Measurements from ENCODE around the gene OXCT1. TPM values are rescaled to one million over a fixed set of nuclear protein-coding genes. Genes with fewer than 3 reads are reported as not detected.
A peak's percentile ranks its signal among the peaks of the same experiment; 100 is the strongest.

The OXCT1 gene
- total and polyA plus RNA-seq, 2 of the 4 experiments (the other 2 are of a cell fraction): 14.2 to 16.3 TPM

- CTCF ChIA-PET: no interaction called here
Observed at GRCh38 chr5:41822036-41822435, 48.2 kb downstream of the OXCT1 start.

More at GRCh38 chr5:41822036-41822435, 48.2 kb downstream of the OXCT1 start:
- no CpG with 5 or more reads among the region's 3 CpGs for whole genome bisulfite sequencing, 2 experiments (ENCODE audit: extremely low coverage in 2 of 2, insufficient read length in 1 of 2)
- Histone ChIP-seq H3K9me1 (ENCODE audit: insufficient read depth, low read length) (0 out of 2 replicates have a peak, but pooled peaks cover 3% of the 10 kb centered on the region), H2BK120ac (ENCODE audit: low read depth, low read length) (no peak overlapping the region), H2BK15ac (ENCODE audit: low read depth, low read length) (no peak overlapping the region), H4K20me1 (ENCODE audit: insufficient read depth, low read length) (no peaks in the 10 kb centered on the region), H4K91ac (ENCODE audit: insufficient read depth, low read depth, low read length) (no peak overlapping the region), H2AK9ac (replicated peaks; ENCODE audit: low read depth, low read length, poor library complexity) (peak overlapping the region; percentile 50), H3K18ac (ENCODE audit: low read depth, low read length) (no peak overlapping the region), H3K9me3 (ENCODE audit: control insufficient read depth, insufficient read depth, low read length) (no peaks in the 10 kb centered on the region), H4K8ac (ENCODE audit: low read depth in 2 of 2, low read length in 2 of 2) (no peak overlapping the region), H3K27me3 (ENCODE audit: control insufficient read depth, insufficient read depth, low read length) (no peaks in the 10 kb centered on the region), H3K79me1 (ENCODE audit: low read depth in 1 of 2, low read length in 2 of 2) (0 out of 4 replicates have a peak, but pooled peaks cover 0 to 3% of the 10 kb centered on the region in 2 experiments), H2AFZ (replicated peaks; ENCODE audit: low read length, poor library complexity) (no peak overlapping the region), H3K23ac (ENCODE audit: low read depth, low read length) (no peak overlapping the region), H2BK20ac (ENCODE audit: low read depth, low read length) (no peak overlapping the region), H2AK5ac (ENCODE audit: low read depth, low read length) (no peak overlapping the region), H4K5ac (ENCODE audit: low read depth, low read length) (no peak overlapping the region), H3K27ac (ENCODE audit: insufficient read depth, low read length) (no peak overlapping the region), H3K4ac (ENCODE audit: low read depth, low read length) (no peak overlapping the region), H3K9ac (ENCODE audit: low read depth, low read length) (no peak overlapping the region), H3K4me2 (ENCODE audit: low read depth, low read length) (no peak overlapping the region), H3K36me3 (ENCODE audit: control insufficient read depth, insufficient read depth, low read length) (no peaks in the 10 kb centered on the region), H3K56ac (ENCODE audit: extremely low read depth, insufficient read depth, low read length) (no peak overlapping the region; the same call in 1 of the 2 replicates), H3K4me1 (ENCODE audit: control insufficient read depth, insufficient read depth, low read length) (no peaks in the 10 kb centered on the region), H3K14ac (replicated peaks; ENCODE audit: low read depth, low read length) (no peak overlapping the region), H2BK5ac (ENCODE audit: low read depth, low read length, poor library complexity, severe bottlenecking) (no peak overlapping the region), H3K4me3 (ENCODE audit: insufficient read depth, low read depth, low read length) (no peak overlapping the region)
- in situ Hi-C loops (cut with MboI; ENCODE audit: low sequenced_read_pairs): no loop called here
- TF ChIP-seq CTCF (conservative IDR thresholded peaks at IDR 0.05; ENCODE audit: low read depth, low read length): no peak
- no peak for TF ChIP-seq RAD21 (IDR thresholded peaks at IDR 0.05; ENCODE audit: low read length)
- TF ChIP-seq BHLHE40 (IDR thresholded peaks at IDR 0.05; ENCODE audit: low read depth, low read length): no peak
- TF ChIP-seq FOS (IDR thresholded peaks at IDR 0.05; ENCODE audit: low read depth, low read length): no peak
- TF ChIP-seq MXI1 (IDR thresholded peaks at IDR 0.05; ENCODE audit: borderline replicate concordance, low read depth, low read length): no peak
- TF ChIP-seq CHD1 (IDR thresholded peaks at IDR 0.05; ENCODE audit: low read depth, low read length): no peak
- TF ChIP-seq, protein P1, sequence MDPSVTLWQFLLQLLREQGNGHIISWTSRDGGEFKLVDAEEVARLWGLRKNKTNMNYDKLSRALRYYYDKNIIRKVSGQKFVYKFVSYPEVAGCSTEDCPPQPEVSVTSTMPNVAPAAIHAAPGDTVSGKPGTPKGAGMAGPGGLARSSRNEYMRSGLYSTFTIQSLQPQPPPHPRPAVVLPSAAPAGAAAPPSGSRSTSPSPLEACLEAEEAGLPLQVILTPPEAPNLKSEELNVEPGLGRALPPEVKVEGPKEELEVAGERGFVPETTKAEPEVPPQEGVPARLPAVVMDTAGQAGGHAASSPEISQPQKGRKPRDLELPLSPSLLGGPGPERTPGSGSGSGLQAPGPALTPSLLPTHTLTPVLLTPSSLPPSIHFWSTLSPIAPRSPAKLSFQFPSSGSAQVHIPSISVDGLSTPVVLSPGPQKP (IDR thresholded peaks at IDR 0.05; ENCODE audit: borderline replicate concordance, low read depth, low read length): no peak
- no peak for TF ChIP-seq CEBPB (IDR thresholded peaks at IDR 0.05; ENCODE audit: low read depth, low read length)
- no peak for TF ChIP-seq MAFK (IDR thresholded peaks at IDR 0.05; ENCODE audit: low read depth, low read length)
- TF ChIP-seq NFE2L2 (IDR thresholded peaks at IDR 0.05; ENCODE audit: low read depth, low read length): no peak
- TF ChIP-seq MAZ (IDR thresholded peaks at IDR 0.05; ENCODE audit: borderline replicate concordance, low read depth, low read length): no peak
- TF ChIP-seq RFX5 (IDR thresholded peaks at IDR 0.05; ENCODE audit: low read depth, low read length): no peak
- TF ChIP-seq SMC3 (IDR thresholded peaks at IDR 0.05; ENCODE audit: low read depth, low read length): no peak
- no peak for TF ChIP-seq RCOR1 (IDR thresholded peaks at IDR 0.05; ENCODE audit: insufficient replicate concordance, low read length)
- TF ChIP-seq POLR2A (IDR thresholded peaks at IDR 0.05; ENCODE audit: low read depth, low read length): no peak
- TF ChIP-seq, protein P2, sequence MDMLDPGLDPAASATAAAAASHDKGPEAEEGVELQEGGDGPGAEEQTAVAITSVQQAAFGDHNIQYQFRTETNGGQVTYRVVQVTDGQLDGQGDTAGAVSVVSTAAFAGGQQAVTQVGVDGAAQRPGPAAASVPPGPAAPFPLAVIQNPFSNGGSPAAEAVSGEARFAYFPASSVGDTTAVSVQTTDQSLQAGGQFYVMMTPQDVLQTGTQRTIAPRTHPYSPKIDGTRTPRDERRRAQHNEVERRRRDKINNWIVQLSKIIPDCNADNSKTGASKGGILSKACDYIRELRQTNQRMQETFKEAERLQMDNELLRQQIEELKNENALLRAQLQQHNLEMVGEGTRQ (IDR thresholded peaks at IDR 0.05; ENCODE audit: low read depth, low read length): no peak
- dilution Hi-C loops (cut with HindIII; ENCODE audit: low sequenced_read_pairs, unreplicated experiment): no loop called here
- DNase-seq: no peak
- ATAC-seq (ENCODE audit: low read depth): no peak
- BruUV-seq (replicated peaks): no TSS peak
- intact Hi-C loops (cut with micrococcal nuclease): no loop called here
- POLR2A ChIA-PET (ENCODE audit: unreplicated experiment): interaction anchor here (0.5 kb wide), 1 partner anchor 15 kb away, joined by 3 read pairs; no protein-coding TSS in a partner anchor
